Measurements from ENCODE around the gene MIPEP.

MIPEP gene

DNA sequence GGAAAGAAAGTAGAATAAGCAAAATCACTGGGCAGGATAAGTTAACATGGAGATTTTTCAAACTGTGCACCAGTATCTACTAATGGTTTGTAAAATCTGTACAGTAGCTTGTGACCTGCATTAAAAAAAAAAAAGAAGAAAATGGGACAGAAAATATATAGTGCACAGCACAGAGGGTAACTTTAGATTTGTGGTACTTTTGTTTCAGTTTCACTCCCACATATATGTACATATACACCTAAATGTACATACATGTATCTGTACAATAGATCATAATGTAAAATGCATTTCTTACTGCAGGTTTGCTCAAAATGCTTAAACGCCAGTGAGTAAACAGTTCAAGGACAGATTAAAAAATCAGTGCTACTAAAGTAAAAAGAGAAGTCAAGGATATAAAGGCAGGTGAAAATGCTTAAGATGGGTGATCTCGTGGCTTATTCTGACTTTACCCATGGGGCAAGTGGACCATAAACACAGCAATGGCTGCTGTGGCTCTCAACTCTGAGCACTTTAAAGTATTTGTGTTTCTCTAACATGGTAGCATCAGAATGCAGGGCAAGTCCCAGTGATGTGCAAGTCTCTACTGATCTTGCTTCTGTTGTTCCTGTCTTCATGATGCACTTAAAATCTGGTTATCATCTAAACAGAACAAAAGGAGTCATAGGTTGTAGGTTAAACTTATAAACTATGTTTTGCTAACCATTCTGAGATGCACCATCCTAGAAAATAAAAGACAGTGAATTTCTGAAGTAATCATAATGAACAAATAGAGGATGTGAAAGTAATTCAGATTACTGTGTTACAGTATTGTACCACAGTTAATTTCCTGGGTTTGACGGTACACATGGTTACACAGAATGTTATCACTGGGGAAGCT, 112.3 kb downstream of the MIPEP start:
- no peak for FAIRE-seq
- DNase-seq (ENCODE audit: insufficient read length, low spot score): no peak
- no peak for TF ChIP-seq CTCF (IDR thresholded peaks at IDR 0.05; ENCODE audit: insufficient read depth, missing control alignments)

- FAIRE-seq: no peak
- no peak for TF ChIP-seq CTCF (IDR thresholded peaks at IDR 0.05; ENCODE audit: insufficient read depth, missing control alignments)
- no peak for DNase-seq (ENCODE audit: insufficient read length, low spot score)
These were observed 116.5 kb downstream of the MIPEP start for GRCh38 chr13:23772717-23773116.

DNA sequence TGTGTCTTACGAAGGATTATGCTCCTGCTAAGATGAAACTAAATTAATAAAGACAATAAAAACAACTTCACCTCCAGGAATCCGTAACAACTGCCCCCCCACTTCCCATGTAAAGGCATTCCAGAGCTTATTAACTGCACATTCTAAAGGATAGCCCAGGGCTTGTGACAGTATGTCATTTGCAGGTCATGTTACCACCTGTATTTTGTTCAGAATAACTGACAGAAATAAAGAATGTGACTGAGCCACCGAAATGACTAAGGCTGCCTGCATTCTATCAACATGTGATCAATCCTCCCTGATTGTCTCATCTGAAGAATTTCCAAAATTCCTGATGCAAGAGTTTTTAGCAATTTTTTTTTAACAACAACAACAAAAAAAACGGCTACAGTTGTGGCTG, 117.2 kb downstream of the MIPEP start:
- FAIRE-seq: no peak
- TF ChIP-seq CTCF (IDR thresholded peaks at IDR 0.05; ENCODE audit: insufficient read depth, missing control alignments): no peak
- DNase-seq (ENCODE audit: insufficient read length, low spot score): no peak

DNA sequence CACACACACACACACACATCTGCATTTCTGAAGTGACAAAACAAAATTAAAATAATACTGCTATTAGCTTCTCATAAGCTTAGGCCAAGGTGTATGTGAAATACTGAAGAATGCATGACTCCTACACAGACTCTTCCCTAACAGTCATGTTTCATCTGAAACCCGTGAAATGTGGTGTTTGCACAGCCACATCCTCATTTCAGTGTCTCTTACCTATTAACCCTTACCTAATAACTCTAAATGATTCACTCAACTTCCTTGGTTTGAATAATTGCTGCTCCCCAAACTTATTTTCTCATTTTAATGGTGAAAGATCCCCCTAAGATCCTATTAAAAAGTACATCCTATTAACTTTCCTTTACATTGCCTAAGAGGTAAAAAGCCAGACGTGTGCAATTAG, 117.6 kb downstream of the MIPEP start:
- FAIRE-seq: no peak
- no peak for DNase-seq (ENCODE audit: insufficient read length, low spot score)

DNA sequence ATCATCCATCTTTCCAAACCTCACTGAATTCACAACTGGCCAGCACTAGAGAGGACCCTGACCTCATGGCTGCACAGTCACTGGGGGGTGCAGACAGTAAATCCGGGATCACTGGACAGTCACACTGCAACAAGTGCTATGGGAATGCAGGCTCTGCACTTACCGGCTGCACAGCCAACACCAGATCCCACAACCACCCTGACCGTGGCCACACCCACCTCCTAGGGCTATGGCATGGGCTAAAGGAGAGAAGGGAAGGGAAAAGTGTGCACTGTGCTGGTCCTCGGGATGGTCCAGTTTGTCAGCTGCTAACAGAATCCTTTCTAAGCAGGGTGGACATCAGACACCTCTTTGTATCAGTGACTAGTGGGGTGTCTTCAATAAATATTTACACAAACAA, 118.2 kb downstream of the MIPEP start:
- FAIRE-seq (no peak), DNase-seq (ENCODE audit: insufficient read length, low spot score) (no peak)
- no peak for TF ChIP-seq CTCF (IDR thresholded peaks at IDR 0.05; ENCODE audit: insufficient read depth, missing control alignments)

More for the DNA sequence above, 117.6 kb downstream of the MIPEP start:
- no peak for TF ChIP-seq CTCF (IDR thresholded peaks at IDR 0.05; ENCODE audit: insufficient read depth, missing control alignments)

DNA sequence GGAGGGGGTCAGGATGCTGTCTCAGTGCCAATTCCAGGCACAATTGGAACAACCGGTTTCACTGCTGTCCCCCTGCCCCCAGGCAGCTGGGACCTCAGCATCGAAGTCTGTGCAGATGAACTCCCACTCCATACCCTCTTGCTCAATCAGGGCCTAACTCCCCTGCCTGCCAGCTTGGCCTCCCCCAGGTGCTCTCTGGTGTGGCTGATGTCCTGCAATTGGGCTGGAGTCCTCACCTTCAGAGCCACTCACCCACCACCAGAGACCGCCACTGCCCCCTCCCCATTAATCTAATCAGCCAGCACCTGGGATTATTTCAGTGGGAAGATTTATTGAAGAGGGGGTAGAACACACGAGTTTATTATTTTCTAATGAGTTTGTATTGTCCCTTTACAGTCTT, 118.8 kb downstream of the MIPEP start:
- no peak for FAIRE-seq
- TF ChIP-seq CTCF (IDR thresholded peaks at IDR 0.05; ENCODE audit: insufficient read depth, missing control alignments): no peak
- no peak for DNase-seq (ENCODE audit: insufficient read length, low spot score)

- FAIRE-seq (no peak), DNase-seq (ENCODE audit: insufficient read length, low spot score) (no peak)
- TF ChIP-seq CTCF (IDR thresholded peaks at IDR 0.05; ENCODE audit: insufficient read depth, missing control alignments): no peak
These were observed 119.8 kb downstream of the MIPEP start for GRCh38 chr13:23769401-23769800.
